Stimulated activated CD4-positive, alpha-beta T cell treated with anti-CD3 and anti-CD28 coated beads, Interleukin-4, amount 100 ng/mL, for 4 hours (primary cell): Measurements from ENCODE around the gene GRK6.

Experiments used
- DNase-seq, 2 experiments: peaks; one replicate each; pipeline ENCODE4 v3.0.0-alpha.2; 2020

GRK6 gene

DNA sequence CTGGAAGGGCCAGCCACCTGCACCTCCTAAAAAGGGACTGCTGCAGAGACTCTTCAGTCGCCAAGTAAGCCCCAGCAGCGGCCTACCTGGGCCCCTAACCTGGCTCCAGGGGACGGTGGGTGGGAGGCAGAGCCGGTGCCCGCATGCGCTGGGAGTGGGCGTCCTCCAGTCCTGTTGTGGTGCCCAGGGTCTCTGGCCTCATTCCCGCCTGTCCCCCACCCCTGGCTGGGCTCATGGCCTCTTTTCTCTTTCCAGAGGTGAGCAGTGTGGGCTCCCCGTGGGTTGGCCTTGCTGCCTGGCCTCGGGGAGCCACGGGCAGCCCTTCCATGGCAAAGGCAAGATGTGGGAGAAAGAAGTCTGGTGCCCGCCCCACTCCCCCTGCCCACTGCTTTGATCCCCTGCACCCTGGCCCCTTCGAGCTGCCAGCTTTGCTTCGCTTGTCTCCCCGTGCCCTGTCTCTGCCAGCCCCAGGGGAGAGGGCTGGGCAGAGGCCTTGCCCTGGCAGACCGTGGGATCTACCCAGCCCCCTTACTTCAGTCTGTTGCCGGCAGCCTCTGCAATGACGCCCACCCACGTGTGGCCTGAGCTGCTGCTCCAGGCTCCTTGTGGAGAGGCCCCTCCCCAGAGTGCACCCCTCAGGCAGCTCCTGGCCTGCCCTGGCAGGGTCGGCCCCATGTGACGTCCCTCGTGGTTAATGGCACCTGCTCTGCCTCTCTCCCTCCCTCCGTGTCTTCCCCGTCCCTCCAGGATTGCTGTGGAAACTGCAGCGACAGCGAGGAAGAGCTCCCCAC lies 14.7 kb downstream of the GRK6 start:
- DNase-seq: no peak

DNA sequence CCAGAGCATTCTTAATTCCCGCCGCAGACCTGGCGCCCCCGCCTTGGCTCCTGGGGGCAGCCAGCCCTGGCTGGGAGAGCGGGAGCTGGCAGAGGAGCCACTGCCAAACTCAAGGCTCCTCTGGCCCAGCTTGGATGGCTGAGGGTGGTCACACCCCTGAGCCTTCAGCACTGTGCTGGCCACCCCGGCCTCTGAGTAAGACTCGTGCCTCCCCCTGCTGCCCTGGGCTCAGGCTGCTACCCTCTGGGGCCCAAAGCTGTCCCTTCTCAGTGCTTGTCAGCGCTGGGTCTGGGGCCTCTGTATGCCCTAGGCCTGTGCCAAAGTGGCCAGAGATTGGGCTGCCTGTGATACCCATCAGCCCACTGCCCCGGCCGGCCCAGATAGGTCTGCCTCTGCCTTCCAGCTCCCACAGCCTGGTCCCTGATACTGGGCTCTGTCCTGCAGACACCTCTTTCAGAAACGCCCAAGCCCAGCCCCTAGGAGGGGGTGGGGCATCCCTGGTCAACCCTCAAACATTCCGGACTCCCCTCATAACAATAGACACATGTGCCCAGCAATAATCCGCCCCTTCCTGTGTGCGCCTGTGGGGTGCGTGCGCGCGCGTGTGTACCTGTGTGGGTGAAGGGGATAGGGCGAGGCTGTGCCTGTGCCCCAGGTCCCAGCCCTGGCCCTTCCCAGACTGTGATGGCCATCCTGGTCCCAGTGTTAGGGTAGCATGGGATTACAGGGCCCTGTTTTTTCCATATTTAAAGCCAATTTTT lies 15.8 kb downstream of the GRK6 start:
- DNase-seq: no peak

DNA sequence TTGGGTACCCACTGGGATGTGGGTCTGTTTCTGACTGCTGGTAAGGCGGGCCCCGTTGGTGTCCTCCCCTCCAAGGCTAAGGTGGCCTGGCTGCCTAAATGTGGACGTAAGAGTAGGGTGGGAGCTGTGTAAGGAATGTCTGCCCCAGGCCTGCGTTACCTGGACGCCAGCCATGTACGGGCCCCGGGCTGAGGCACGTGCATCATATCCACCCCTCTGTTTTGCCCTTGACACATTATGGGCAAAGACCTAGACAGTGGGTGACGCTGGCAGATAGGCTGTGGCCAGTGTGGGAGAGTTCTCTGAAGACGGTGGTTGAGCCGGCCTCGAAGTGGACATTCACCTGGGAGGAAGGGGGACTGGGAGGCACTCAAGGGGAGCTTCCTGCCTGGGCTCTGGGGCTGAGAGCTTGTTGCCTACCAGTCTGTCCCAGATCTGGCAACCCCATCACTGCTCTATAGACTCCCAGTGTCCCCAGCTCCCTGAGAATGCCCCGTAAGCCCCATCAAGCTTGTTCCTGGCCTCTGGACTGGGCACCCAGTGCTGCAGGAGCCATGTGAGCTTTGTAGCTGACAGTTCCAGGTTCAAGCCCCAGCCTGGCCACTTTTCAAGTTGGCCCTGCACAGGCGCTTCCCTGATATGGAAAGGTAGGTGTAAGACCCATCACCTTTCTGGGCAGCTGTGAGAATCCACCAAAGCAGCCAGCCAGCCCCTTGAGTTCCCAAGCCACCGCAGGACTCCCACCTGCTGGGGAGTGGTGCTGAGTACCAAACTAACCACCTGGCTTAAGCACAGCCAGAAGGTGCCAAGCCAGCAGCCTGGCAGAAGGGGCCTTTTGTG lies 16.9 kb downstream of the GRK6 start:
- no peak for DNase-seq

DNA sequence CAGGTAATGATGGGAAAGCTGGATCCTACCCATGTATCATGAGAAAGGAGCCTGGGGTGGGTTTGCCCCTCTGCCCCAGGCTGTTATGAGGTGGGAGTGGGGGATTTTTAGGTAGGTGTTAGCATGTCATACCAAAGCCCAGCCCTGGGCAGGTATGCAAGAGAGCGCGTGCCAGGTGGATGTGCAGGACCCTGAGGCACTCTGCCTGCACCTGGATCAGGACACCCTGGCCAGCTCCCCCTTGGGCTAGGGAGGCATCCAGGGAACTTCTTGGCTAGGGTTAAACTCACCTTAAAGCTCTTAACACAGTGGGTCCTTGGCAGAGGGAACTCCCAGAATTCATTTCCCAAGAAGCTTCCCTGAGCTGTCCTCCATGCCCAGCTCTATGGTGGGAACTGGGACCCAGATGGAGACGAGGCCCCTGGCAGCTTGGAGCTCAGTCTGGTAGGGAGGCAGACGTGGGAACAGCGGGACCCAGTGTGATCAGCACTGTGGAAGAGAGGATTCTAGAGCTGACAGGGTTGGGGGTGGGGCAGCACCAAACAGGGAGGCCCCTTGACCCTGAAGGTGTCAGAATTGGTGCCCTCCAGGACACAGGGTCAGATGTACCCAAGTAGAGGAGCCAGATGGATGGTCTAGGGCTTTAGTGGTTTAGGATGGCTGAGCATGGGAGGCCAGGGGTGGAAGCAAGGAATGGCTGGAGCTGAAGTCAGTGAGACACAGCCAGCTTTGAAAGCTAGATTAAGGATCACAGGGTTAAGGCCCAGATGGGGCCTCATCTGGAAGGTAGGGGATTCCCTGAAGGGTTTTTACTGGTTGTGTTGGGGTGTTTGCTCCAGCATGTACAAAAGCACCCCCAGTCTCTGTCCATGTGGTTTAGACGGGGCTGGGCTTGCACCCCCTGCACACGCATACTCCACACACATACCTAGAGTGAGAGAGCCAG lies 17.9 kb downstream of the GRK6 start:
- no peak for DNase-seq

- DNase-seq: no peak
Measured at GRCh38 chr5:177445052-177445916, 18.8 kb downstream of the GRK6 start.

DNA sequence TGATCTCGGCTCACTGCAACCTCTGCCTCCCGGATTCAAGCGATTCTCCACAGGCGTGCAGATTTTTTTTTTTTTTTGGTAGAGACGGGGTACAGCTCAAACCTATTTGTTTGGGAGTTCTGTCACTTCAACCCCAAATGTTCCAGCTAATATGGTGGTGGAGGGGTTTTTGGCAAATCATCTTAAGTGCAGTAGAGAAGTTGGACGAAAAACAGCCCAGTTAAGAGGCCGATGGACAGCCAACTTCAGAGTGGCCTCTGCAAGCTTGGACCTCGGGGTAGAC lies 19.4 kb downstream of the GRK6 start:
- DNase-seq: no peak

DNA sequence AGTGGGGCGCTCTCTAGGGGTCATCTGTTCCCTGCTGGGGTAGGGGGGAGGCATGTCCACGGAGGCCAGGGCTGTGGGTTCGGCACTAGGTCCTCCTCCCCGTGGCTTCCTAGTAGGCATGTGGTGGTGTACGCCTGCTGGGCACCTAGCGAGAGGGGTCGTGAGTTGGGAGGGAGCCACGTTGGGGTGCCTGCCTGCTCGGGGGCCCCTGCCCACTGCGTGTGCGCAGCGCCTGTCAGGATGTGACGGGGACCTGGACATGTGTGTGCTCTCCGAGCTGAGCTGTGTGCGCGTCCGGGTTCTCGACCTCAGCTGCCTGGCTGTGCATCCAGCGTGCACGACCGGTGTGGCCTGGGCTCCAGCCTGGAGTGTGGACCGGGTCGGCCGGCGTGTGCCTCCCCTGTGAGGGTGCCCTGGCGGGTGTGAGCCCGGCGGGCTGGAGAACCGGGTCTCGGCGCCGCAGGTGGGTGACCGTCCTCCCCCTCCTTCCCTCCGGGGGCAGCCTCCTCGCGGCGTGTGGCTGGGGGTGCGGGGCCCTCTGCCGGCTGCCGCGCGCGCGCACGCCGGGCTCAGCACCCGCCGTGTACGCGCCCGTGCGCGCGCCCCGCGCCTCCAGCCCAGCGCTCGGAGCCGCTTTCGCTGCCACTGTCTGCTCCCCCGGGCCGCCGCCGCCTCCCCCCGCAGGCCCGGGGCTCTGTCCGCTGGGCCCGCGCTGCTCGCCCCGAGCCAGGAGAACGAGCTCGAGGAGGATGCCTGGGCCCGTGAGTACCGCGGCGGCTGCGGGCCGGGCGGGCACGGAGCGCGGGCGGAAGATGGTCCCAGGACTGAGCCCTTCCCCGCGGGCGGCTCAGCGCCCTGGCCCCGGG lies 20.0 kb downstream of the GRK6 start, which contains the start of gene PRR7:
TSS of gene PRR7 (plus strand) at position 615 of the 866 bp plus-strand sequence. CDS start 8,254 bp downstream, outside the sequence.
- peak; percentile 72 to 76 for DNase-seq

DNA sequence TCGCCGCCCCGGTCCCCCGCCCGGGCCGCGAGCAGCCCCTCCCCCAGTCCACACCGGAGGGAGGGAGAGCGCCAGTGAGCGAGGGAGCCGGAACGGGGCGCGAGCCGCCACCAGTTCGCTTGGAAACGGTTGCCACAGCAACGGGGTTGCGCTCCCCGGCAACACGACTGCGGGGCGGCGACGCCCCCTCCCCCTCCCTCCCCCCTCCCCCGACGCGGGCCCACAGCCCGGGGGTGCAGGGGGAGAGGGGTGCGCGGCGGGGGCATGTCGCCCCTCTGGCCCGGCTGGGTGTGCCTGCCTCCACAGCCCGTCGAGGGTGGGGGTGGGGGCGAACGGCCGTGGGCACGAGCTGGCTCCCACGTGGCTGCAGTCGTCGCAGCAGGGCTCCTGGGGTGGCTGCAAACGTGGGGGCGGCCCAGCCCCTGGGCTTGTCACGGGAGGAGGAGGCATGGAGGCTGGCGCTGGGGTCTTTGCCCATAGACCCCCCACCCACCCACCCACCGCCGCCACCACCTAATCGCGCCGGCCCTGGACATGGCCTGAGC lies 20.7 kb downstream of the GRK6 start:
- peak; percentile 57 to 67 for DNase-seq

DNA sequence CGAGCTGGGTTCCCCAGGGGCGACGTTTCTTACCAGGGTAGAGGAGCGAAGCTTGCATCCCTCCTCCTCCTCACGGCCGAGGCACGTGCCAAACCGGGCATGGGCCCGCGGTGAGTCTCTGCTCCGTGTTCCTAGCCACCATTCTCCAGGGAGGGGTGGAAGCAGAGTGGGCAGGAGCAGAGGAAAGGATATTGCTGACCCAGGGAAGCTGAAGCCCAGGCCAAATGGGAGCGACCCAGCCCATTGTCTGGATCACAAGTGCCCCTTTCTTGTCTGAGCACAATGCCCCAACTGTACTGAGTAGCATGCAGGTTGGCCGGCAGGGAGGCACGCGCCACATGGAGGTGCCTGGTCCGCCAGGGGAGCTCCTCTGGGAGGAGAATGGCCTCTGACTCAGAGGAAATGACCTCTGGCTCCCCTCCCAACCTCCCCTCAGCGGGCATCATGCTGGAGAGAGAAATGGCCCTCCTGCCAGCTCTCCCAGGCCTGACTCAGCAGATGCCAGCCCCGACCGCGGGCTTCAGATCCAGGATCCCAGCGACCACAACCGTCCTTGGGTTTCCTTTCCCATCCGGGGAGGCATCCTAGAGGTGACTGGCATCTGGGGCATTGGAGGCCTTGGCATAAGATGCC lies 21.3 kb downstream of the GRK6 start:
- no peak for DNase-seq

DNA sequence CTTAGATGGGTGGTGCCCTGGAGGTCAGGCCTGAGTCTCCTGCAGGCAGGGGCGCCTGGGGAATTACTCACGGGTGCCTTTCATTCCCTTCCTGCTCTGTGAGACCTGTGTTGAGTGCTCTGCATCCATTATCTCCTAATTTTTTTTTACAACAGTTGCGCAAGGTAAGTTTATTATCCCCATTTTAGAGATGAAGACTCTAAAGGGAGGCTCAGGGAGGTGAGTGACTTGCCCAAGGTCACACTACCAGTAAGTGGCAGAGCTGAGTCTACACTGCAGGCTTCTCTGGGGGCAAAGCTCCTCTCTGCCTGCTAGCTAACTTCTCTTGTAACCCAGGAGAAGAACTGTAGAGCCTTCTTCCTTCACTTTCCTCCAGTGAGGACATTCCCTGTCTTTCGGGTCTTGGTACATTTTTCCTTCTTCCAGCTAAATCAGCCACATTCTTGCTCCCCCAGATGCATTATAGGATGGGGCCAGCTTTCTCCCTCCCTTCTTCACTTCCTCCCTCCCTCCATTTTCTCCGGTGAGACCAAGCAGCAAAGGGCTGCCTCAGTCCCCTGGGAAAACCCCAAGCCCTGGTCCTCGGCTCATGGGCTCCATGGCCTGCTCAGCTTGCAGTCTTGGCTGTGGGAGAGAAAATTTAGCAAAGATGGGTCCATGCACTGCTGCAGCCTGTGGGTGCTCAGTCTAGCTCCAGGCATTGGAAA lies 21.9 kb downstream of the GRK6 start:
- DNase-seq: no peak

DNA sequence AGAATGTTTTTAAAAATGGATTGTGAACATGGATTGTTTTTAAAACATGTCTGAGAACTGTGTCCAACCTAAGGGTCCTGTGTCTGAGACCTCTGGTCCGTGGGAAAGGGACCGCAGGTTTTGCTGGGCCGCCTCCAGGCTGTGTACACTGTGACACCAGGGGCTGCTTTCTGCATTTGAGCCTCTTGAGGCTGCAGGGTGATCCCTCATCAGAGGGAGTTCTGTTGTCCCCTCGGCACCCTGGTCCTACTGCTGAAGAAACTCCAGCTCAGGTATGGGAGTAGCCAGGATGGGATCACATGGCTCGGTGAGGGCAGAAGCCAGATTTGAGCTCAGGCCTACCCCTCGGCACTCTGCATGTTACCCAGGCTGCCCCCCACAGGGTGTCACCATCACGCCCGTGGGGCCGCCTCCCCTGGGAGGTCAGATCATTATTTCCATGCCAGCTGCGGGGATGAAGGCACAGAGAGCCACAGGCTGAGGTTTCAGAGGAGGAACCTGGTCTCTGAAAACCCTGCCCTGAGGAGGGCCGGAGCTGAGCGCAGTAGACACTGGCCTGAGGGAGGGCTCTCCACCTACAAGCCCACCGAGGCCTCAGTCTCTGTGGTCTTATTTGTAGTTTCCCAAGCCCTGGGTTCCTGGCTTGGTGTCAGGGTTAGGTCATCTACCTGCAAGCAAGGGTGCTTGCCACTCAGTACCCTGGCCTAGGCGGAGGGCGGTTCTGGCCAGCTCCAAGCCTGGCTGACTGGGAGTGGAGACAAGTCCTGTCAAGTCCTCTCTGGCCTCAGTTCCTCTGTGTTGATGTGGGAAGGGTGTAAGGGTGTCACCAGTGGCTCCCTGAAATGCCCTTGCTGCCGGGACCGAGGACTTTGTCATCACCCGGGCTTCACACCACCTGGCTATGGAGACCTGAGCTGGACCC lies 22.9 kb downstream of the GRK6 start:
- DNase-seq: no peak

- no peak for DNase-seq
Measured at GRCh38 chr5:177450667-177451424, 24.4 kb downstream of the GRK6 start.

GRCh38 chr5:177452688-177453638 lies 26.5 kb downstream of the GRK6 start:
- no peak for DNase-seq

DNA sequence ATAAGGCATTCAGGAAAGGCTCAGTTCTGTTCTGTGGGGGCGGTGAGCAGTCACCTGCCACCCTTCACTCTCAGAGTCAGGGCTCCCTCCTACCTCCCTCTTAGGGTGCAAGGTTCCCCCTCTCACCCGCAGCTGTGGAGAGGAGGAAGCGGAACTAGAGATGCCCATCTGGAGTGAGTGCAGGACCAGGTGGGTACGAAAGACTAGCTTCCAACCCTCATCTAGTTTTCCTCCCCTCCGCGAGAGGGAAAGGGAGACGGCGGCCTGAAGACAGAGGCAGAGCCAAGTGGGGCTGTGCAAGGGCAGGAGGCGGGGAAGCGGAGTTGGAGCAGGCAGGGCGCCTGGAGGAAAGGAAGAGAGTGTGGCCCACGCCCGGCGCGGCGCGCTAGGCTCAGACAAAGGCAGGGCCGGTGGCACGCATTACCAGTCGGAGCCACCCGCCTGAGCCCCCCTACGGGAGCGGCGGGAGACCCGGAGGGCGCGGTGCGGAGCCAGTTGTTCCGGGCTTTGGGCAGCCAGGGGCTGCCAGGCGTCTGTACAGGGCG lies 27.4 kb downstream of the GRK6 start:
- no peak for DNase-seq

- DNase-seq: peak; percentile 91 to 96
Measured at GRCh38 chr5:177454397-177455035, 28.0 kb downstream of the GRK6 start.
